Left forelimb (tissue), 1 donor: ENCODE measurements around the gene DNAL4.

ENCODE experiments used
- DNase-seq: peaks from one replicate; pipeline ENCODE4 v3.0.0-alpha.2; 2018; ENCODE audit warnings: low spot score

DNAL4 gene, protein sequence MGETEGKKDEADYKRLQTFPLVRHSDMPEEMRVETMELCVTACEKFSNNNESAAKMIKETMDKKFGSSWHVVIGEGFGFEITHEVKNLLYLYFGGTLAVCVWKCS

DNA sequence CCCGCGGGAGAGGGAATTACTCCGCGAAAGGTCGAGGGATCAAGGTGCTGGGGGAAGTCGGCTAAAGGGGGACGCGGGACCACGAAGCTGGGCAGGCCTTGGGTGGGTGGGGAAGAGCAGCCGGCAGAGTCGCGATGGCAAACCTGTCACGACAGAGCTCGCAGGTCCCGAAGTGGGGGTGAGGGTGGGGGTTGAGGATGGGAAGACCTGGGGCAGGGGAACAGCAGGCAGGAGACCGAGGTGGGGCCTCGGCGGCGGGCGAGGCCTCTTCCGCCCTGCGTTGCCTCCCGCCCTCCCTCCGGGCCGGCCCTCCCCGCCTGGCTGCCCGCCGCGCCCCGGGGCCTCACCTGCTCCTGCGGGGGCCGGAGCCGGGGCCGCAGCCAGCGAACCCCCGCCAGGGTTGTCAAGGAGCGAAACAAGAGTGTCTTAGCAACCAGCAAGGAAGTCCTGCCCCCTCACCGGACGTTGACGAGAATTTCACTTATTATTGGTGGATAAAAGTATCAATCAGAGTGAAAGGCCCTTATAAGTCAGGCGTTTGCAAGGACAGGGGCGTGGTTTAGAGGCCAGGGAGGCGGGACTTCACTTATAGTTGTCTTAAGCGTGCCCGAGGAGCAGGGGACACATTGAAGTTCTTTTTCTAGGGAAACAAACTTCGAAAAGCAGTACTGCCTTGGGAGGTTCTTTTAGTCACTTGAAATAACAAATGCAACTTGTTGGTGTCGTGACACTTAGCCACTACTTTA, at the start of gene DNAL4:
Gene DNAL4 (minus strand): TSS at position 423 of the 746 bp plus-strand sequence. CDS start 11,412 bp downstream, outside the sequence.
- peak; percentile 93 for DNase-seq

DNA sequence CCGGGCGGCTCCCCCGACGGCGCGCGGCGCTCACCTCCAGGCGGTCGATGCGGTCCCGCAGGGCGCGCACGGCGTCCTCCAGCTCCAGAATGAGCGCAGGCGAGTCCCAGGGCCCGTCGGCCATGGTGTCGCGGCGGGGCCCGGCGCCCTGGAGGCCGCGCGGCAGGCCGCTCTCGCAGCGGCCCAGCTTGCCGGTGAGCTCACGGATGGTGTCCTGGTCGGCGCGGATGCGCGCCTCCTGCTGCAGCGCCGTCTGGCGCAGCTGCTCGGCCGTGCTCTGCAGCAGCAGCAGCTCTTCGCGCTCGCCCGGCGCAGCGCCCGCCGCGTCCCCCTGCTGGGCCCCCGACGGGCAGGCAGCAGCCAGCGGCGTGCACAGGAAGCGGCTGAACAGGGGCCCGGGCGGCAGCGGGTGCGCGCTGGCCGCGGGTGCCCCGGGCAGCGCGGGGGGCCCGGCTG, 49.3 kb upstream of the DNAL4 start:
- DNase-seq: peak; percentile 84

DNA sequence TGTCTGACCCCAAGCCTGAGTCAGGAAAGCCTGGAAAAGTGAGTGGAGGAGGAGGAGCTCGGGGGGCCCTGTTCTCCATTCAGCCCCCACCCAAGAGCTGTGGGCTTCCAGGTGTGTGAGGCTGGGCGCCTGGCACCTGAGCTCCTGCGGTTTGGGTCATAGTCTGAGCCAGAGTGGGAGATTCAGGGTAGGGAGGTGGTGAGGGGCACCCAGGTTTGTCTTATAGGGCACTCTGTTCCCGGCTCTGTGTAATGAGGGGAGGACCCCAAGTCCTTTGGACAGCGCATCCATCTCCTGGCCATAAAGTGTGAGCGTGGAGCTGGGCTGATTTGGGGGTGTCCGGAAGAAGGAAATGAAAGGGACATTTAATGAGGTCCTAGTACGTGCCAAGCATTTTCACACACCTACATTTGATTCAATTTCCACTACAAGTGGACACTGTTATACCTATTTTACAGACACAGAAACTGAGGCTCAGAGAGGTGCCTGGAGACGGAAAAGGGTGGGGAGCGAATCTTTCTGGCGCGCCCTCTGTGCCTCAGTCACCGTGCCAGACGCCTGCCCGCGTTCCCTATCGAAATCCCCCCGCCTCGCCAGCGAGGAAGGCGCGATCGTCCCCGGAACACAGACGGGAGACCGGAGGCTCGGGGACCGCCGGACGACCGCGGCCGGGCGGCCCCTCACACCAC, 48.7 kb upstream of the DNAL4 start:
- DNase-seq: no peak

DNA sequence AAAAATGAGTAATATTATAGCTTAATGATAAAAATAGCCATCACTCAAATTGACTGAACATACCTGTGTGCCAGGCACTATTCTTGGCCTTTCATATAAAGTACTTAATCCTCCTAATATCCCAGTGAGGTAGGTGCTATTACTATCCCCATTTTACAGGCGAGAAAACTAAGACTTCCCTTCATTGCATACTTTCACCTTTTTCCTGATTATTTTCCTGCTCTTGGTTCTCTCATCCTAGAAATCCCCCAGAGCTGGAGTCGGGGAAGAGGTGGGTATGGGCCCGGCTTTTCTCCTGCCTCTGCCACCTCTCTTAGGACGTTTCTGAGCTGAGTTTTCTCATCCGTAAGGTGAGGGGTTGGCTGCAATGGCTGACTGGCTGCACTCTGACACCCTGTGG, 47.7 kb upstream of the DNAL4 start:
- no peak for DNase-seq

DNA sequence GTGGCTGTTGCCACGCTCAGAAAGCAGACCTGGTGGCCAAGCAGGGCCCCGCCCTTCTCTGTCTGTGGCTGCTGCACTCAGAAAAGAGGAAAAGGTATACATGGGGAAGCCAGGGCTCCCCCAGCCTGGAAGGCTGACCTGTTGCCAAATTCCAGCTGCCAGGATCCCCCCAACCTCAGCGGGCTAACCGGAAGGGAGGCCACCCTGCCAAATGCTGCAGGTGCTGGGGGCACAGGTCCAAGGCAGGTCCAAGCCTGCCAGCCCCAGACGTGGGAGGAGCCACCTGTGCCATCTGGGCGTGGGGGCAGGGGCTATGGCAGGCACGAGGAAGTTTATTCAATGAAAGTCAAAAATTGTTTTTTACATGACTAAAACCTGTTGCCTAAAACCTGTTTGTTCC, 47.3 kb upstream of the DNAL4 start:
- no peak for DNase-seq

DNA sequence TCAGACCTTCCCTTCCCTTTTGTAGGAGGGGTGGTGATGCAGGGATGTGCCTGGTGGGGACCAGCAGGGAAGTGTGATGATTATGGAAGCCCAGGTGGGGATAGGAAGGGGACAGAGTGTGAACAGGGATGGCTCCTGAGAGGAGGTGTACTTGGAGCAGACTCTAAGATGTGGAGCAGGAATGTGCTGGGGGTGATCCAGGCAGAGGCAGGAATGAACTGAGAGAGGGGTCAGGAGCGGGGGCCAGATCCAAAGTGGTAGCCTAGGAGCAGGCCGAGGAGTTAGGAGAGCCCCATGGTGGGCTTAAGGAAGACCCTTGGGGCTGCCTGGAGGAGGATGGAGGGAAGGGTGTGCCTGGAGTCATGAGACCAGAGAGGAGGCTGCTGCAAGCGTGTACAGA, 46.2 kb upstream of the DNAL4 start:
- DNase-seq: no peak

DNA sequence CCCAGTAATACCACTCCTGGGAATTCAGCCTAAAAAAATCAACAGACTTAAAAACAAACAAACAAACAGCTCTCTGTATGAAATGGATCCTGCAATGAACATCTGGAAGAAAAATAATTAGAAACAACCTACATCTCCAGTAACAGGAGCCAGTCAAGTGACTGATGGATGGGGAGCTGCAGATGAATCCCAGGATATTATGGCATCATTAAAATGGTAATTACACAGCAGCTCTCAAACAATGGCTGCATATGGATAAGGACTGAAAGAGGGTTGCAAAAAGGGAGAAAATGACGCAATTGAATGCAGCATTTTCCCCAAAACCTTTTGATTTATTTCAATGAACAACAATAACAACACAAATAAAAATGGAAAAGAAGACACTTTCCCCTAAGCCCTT, 45.7 kb upstream of the DNAL4 start:
- DNase-seq: no peak

DNA sequence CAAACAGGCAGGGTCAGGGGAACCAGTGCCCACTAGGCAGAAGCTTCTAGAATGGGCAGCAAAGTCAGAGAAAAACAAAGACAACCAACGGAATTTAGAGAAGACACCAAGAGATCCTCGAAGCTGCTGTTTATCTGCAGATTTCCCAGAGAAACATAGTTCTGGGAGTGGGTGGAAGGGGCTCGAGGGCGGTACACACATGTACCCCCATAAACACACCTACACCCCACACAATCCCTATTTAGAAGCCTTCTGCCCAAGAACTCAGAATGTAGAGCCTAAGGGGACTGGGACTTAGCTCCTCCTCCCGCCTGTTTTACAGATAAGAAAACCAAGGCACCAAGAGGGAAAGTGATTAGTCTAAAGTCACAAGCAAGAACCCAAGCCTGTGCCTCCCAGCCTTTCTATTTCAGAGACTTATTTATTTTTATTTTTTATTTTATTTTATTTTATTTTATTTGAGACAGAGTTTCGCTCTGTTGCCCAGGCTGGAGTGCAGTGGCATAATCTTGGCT, 43.5 kb upstream of the DNAL4 start:
- no peak for DNase-seq

DNA sequence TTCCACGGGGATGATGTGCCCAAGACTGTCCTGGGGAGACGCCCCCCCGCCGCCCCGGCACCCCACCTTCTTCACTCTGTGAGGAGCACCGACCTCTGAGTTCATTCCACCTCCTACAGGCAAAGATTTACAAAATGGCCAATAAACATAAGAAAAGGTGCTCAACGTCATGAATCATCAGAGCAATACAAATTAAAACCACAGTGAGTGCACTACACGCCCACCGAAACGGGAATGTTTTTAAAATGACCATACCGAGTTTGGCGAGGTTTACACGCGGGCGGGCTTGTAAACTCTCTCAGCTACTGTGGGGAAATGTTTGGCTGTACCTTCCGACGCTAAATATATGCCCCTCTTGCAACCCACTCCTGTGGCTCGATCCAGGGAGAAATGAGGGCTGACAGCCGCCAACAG, 42.0 kb upstream of the DNAL4 start:
- no peak for DNase-seq

DNA sequence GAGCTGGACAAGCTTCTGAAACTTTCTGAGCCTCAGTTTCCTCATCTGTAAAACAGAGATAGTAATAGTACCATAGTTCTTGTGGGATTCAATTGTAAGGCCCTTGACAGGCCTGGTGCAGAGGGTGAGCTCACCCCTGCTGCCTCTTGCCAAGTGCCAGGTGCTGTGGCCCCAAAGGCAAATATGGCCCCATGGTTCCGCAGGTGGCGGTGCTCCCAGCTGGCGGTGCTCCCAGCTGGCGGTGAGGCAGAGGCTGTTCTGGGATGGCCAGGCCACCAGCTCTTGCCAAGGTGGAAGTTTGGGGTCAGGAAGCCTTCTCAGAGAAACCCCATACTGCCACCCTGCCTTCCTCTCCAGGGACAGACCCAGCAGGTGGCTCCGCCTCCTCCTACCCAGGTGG, 41.0 kb upstream of the DNAL4 start:
- no peak for DNase-seq

DNA sequence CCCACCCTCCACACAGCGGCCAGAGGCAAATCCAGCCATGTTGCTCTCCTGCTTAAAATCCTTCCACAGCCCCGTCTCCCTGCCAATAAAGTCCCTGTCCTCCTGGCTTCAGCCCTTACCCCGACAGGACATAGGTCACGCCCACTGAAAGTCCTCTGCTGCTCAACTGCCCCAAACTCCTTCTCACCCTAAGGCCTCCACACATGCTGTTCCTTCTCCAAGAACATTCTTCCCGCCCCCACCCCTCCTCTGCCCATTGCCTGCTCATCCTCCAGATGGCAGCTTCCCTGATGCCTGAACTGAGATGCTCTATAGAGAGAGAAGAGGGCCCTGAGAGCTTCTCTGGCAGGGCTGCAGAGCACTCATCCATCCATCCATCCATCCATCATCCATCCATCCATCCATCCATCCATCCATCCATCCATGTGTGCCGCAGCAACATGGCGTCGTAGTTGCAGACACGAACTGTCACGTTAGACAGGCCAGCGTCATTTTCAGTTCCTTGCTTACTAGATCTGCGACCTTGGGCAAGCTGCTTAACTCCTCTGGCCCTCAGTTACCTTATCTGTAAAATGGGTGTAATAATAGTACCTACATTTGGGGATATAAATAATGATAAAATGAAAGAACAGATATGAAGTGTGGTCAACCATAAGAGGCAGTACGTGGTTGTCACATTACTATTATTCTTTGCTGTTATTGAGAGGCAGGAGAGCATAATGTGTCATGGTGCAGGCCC, 40.4 kb upstream of the DNAL4 start:
- no peak for DNase-seq

DNA sequence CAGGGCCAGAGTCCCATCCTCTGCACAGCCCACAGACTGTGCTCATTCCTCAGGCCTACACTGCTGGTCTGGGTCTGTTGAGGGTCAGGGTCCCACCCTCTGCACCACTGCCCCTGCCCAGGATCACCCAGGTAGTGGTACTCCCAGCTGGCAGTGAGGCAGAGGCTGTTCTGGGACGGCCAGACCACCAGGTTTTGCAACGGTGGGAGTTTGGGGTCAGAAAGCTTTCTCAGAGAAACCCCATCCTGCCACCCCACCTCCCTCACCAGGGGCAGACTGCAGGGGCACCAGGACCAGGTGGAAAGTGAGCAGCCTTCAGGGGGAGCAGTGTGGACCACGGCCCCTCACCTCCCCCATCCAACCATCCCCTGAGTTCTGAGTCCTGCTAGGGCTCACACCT, 39.1 kb upstream of the DNAL4 start:
- no peak for DNase-seq

DNA sequence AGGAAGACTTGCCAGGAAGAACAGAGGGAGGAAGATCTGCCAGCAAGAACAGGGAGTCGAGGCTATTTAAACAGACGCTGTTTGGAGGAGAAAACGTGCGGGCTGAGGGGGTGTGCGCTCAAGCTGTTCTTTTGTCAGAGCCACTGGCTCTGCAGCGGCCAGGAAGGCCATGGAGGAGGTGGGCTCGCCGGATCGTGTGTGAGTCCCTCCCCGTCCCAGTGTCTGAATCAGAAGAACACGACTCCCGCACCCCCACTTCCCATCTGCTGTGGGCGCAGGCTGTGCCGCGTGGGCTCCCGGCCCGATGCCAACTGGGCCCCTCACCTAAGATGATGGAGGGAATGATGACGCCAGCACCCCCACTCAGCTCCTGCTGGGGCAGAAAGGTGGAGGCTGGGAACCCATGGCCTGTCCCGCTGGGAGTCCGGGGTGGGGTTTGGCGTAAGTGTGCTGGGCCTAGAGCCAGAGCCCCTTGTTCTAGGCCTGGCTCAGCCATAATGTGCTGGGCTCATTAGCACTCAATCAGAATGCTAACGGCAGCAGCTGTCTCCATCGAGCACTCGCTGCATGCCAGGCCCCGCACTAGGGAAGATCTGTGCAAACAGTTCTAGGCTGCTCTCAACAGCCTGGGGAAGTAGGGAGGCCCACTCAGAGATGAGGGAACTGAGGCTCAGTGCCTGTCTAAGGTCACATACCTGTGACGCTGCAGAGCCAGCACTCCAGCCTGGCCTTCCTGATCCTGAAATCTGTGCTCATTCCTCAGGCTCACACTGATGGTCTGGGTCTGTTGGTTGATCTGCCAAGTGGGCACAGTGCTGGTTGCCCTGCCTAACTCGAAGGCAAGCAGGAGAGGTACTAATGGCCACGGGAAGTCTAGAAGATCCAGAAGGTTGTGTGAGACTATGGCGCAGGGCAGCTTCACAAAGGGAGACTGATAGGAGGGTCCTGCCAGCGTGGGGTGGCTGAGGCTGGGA, 38.3 kb upstream of the DNAL4 start:
- no peak for DNase-seq

DNA sequence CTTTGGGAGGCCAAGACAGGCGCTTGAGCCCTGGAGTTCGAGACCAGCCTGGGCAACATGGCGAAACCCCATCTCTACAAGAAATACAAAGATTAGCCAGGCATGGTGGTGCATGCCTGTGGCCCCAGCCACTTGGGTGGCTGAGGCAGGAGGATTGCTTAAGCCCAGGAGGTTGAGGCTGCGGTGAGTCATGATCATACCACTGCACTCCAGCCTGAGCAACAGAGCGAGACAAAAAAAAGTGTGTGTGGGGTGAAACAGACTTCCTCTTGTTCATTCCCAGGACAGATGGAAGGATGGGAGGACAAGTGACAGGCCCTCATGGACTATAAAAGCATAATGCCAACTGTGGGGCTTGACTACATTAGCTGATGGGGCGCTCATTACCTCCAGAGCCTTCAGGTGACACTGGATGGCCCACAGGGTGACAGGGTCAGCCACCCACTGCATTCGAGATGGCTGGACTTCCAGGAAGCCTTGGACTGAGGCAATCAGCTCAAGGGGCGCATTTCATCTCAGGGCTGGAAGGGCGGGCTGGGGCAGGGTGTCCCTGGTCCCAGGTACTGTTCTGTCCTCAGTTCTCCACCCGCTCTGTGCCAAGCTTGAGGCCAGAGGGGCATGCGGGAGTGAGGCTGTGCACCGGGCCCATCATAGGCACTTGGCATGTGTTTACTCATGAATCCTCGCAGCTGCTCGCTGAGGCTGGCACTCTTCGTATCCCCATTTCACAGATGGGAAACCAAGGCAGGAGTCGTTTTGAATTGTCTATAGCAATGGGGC, 37.4 kb upstream of the DNAL4 start:
- no peak for DNase-seq

DNA sequence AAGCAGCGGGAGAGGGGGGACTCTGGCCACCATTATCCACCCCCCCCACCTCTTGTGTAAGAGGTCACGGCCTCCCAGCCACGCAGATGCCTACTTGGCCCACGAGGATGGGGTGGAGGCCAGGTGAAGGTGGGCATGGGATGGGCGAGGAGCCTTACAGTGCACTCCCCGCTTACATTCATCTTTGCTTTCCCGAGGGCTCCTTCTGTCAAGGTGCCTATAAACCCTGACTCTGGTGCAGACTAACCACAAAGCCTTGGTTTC, 36.8 kb upstream of the DNAL4 start:
- DNase-seq: no peak

DNA sequence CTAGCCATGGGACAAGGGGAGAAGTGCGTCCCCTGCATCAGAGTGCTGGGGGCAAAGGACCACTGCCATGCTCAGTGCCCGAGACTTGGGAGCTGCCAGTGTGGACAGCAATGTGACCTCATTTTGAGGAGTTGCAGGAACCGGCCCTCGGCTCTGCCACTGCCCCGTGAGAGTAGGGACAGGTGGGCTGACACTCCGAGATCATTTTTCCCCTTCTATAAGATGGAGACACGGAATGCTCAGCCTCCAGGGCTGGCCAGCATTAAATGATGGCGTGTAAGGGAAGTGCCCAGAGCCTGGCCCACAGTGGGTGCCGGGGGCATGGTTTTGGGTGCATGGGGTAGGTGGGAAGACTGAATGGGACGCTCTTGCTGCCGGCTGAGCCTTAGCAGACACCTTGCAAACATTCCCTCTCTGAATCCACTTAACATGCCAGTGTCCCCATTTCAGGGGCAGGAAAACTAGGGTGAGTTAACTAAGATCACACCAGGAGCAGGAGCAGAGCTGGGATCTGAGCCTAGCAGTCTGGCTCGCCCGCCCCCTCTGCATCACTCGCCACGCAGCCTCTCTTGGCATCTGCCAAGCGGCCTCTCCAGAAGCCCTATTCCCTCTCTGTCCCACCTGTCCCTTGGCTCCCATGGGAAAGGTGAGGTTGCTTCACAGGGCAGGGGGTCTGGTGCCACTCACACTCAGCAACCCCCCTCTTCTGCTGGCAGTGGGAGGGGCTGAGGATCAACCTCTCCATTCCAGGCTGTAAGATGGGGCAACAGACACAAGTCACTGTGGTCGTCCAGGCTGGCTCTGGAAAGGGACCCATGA, 36.3 kb upstream of the DNAL4 start:
- no peak for DNase-seq

DNA sequence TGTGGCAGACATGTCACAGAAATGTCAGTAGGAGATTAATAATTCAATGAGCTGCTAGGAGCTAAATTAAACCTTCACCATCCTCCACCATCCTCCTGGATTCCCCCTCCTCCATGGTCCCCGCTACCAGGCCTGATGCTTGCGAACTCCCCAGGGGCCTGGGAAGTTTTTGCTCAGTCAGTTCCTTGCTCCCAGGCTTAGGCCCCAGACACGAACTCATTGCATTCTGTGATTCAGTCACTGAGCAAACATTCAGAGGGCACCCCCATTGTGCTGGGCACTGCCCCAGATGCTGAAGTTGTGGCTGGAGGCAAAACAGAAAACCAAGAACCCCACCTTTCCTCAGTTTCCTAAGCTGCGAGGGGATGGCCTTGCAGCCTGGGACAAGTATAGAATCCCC, 35.5 kb upstream of the DNAL4 start:
- no peak for DNase-seq

DNA sequence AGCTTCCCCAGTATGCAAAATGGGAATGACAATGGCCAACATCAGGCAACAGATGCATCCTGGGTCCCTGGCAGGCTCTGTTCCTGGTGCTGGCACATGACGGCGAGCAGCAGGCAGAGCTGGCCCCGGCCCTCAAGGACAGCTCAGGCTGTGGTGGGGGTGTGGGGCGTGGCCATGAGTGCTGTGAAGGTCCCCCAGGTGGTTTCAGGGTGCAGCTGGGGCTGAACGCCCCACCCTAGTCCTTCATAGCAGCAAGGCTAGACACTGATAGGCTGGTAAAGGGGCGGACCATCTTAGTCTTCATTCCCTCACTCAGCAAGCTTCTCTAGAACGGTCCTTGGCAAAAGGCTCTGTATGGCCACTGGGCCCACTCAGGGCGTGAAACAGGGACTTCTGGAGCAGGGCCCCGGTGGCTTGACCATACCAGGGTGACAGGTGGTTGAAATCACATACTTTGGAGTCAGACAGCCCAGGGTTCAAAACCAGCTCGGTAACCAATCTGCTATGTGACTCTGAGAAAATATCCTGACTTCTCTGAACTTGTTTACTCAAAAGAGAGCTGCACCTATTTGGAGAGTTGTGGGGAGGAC, 34.8 kb upstream of the DNAL4 start:
- DNase-seq: no peak

DNA sequence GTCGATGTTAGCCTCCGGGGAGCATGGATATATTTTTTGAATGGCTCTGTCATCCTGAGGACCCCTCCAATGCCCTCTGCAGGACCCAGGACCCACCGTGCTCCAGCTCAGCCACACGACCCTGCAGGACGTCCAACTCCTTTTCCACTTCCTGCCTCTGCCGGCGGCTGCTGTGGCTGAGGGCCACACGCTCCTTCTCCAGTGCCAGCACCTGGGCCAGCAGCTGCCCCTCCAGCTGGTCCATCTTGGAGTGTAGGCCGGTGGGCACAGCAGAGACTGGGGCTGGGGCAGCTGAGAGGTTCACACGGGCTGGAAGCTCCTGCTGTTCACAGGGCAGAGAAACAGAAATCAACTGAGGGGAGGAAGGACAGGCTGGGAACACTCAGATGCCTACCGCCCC, 34.2 kb upstream of the DNAL4 start:
- DNase-seq: no peak

DNA sequence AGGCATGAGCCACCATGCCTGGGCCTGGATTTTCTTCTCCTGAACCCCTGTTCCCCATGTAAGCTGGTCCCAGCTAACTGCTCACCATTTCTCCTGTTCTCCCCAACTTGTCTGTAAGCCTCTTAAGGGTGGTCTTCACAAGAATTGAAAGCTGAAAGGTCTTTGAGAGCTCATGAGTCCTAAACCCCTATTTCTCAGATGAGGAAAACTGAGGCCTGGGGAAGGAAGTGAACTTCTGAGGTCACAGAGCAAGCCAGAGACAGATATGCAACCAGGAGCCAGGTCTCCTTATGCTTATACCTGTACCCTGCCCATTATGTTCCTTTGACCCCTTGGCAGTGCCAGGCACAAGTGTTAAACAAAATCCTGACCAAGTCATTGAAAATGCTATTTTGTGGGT, 33.6 kb upstream of the DNAL4 start:
- DNase-seq: no peak
